SK-N-SH (cell line): ENCODE results near the gene TMPRSS15.

Source experiments
- EP300 ChIP-seq, 2 experiments: IDR thresholded peaks; 2 replicates each; pipeline versions ENCODE4 v1.4.0 to v1.6.1; 2012; ENCODE audit warnings: borderline replicate concordance in 1 of 2, low read depth in 1 of 2, low read length in 1 of 2
- FOXM1 ChIP-seq: IDR thresholded peaks from 2 replicates; pipeline ENCODE4 v1.4.0; 2012; ENCODE audit warnings: low read depth, mild to moderate bottlenecking
- JUND ChIP-seq: IDR thresholded peaks from 2 replicates; pipeline ENCODE4 v1.4.0; 2012
- MXI1 ChIP-seq: IDR thresholded peaks from 2 replicates; pipeline ENCODE4 v1.6.1; 2012; ENCODE audit warnings: mild to moderate bottlenecking, low read depth, low read length, improper control_type of control experiment
- POLR2AphosphoS5 ChIP-seq: IDR thresholded peaks from 2 replicates; pipeline ENCODE4 v1.6.1; 2012; ENCODE audit warnings: low read depth, low read length
- RAD21 ChIP-seq: IDR thresholded peaks from 2 replicates; pipeline ENCODE4 v1.6.1; 2012; ENCODE audit warnings: mild to moderate bottlenecking, low read length
- RFX5 ChIP-seq: IDR thresholded peaks from 2 replicates; pipeline ENCODE4 v1.6.1; 2012; ENCODE audit warnings: mild to moderate bottlenecking, improper control_type of control experiment, low read length
- SMC3 ChIP-seq: IDR thresholded peaks from 2 replicates; pipeline ENCODE4 v1.6.1; 2012; ENCODE audit warnings: low read depth, low read length, improper control_type of control experiment
- TAF1 ChIP-seq: IDR thresholded peaks from 2 replicates; pipeline ENCODE4 v1.6.1; 2012; ENCODE audit warnings: low read depth, mild to moderate bottlenecking, low read length, moderate library complexity, borderline replicate concordance
- TF ChIP-seq, protein P1 (sequence below): IDR thresholded peaks from 2 replicates; pipeline ENCODE4 v1.6.1; 2012; ENCODE audit warnings: mild to moderate bottlenecking, low read depth, low read length, moderate library complexity
- TF ChIP-seq, protein P2 (sequence below): IDR thresholded peaks from 2 replicates; pipeline ENCODE4 v1.4.0; 2012; ENCODE audit warnings: low read depth
- TF ChIP-seq, protein P3 (sequence below): fragments of 200-600 bp; sonication (generic); IDR thresholded peaks from 2 replicates; pipeline ENCODE4 v1.6.1; 2017; ENCODE audit warnings: antibody characterized with exemption, mild to moderate bottlenecking, moderate library complexity
- TF ChIP-seq, protein P4 (sequence below): fragments of 150-350 bp; IDR thresholded peaks from 2 replicates; pipeline ENCODE4 v1.6.1; 2017; ENCODE audit warnings: antibody characterized with exemption, low read length, low read depth, borderline replicate concordance
- TF ChIP-seq, protein P5 (sequence below): IDR thresholded peaks from 2 replicates; pipeline ENCODE4 v1.4.0; 2012; ENCODE audit warnings: low read depth, borderline replicate concordance

DNA sequence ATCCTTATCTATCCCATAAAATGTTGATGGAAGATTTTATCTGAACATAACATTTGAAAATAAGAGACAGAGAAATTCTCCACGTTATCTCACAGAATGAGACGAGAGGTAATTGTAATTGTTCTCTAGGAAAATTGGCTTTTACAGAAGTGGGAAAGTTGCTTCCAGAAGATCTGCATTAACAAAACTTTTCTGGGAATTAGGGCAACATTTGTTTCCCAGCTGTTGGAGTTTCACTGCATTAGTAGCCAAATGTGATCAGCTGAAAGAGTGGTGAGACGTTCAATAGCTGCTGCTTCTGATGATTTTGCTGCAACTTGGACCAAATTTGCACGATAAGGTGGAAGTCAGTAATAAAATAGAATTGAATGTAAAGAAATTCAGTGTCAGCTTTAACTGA lies 151.3 kb downstream of the TMPRSS15 start:
- no peak for TF ChIP-seq RAD21
- TF ChIP-seq, protein P1, sequence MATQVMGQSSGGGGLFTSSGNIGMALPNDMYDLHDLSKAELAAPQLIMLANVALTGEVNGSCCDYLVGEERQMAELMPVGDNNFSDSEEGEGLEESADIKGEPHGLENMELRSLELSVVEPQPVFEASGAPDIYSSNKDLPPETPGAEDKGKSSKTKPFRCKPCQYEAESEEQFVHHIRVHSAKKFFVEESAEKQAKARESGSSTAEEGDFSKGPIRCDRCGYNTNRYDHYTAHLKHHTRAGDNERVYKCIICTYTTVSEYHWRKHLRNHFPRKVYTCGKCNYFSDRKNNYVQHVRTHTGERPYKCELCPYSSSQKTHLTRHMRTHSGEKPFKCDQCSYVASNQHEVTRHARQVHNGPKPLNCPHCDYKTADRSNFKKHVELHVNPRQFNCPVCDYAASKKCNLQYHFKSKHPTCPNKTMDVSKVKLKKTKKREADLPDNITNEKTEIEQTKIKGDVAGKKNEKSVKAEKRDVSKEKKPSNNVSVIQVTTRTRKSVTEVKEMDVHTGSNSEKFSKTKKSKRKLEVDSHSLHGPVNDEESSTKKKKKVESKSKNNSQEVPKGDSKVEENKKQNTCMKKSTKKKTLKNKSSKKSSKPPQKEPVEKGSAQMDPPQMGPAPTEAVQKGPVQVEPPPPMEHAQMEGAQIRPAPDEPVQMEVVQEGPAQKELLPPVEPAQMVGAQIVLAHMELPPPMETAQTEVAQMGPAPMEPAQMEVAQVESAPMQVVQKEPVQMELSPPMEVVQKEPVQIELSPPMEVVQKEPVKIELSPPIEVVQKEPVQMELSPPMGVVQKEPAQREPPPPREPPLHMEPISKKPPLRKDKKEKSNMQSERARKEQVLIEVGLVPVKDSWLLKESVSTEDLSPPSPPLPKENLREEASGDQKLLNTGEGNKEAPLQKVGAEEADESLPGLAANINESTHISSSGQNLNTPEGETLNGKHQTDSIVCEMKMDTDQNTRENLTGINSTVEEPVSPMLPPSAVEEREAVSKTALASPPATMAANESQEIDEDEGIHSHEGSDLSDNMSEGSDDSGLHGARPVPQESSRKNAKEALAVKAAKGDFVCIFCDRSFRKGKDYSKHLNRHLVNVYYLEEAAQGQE = no peak
- no peak for TF ChIP-seq MXI1
- TF ChIP-seq RFX5 = no peak
- TF ChIP-seq, protein P2, sequence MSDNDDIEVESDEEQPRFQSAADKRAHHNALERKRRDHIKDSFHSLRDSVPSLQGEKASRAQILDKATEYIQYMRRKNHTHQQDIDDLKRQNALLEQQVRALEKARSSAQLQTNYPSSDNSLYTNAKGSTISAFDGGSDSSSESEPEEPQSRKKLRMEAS = no peak
- TF ChIP-seq, protein P3, sequence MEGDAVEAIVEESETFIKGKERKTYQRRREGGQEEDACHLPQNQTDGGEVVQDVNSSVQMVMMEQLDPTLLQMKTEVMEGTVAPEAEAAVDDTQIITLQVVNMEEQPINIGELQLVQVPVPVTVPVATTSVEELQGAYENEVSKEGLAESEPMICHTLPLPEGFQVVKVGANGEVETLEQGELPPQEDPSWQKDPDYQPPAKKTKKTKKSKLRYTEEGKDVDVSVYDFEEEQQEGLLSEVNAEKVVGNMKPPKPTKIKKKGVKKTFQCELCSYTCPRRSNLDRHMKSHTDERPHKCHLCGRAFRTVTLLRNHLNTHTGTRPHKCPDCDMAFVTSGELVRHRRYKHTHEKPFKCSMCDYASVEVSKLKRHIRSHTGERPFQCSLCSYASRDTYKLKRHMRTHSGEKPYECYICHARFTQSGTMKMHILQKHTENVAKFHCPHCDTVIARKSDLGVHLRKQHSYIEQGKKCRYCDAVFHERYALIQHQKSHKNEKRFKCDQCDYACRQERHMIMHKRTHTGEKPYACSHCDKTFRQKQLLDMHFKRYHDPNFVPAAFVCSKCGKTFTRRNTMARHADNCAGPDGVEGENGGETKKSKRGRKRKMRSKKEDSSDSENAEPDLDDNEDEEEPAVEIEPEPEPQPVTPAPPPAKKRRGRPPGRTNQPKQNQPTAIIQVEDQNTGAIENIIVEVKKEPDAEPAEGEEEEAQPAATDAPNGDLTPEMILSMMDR = no peak
- TF ChIP-seq, protein P4, sequence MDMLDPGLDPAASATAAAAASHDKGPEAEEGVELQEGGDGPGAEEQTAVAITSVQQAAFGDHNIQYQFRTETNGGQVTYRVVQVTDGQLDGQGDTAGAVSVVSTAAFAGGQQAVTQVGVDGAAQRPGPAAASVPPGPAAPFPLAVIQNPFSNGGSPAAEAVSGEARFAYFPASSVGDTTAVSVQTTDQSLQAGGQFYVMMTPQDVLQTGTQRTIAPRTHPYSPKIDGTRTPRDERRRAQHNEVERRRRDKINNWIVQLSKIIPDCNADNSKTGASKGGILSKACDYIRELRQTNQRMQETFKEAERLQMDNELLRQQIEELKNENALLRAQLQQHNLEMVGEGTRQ = no peak
- TF ChIP-seq EP300 (IDR thresholded peaks at IDR 0.05; ENCODE audit: borderline replicate concordance in 1 of 2, low read depth in 1 of 2, low read length in 1 of 2) = no peak
- no peak for TF ChIP-seq POLR2AphosphoS5
- no peak for TF ChIP-seq TAF1
- no peak for TF ChIP-seq FOXM1
- TF ChIP-seq JUND = no peak
- TF ChIP-seq, protein P5, sequence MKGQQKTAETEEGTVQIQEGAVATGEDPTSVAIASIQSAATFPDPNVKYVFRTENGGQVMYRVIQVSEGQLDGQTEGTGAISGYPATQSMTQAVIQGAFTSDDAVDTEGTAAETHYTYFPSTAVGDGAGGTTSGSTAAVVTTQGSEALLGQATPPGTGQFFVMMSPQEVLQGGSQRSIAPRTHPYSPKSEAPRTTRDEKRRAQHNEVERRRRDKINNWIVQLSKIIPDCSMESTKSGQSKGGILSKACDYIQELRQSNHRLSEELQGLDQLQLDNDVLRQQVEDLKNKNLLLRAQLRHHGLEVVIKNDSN = no peak
- no peak for TF ChIP-seq SMC3
